Measurements from ENCODE around the gene RSPH9.

- TF ChIP-seq CTCF (conservative IDR thresholded peaks at IDR 0.05; ENCODE audit: low read depth, low read length) (no peak), EZH2 (IDR thresholded peaks at IDR 0.05; ENCODE audit: low read length, unreplicated experiment) (no peak)
These were observed 61.2 kb downstream of the RSPH9 start for GRCh38 chr6:43705996-43706395.

Data from PC-3 (cell line).